Pancreas (tissue), 10 donors: ENCODE results near the gene RAB13. TPM values are rescaled to one million over a fixed set of nuclear protein-coding genes. Genes with fewer than 3 reads are reported as not detected.
A peak's percentile ranks its signal among the peaks of the same experiment; 100 is the strongest.

Experiments used
- ATAC-seq, 4 donors: fragments of 200-7000 bp; cut with Tn5 transposase; one replicate each; pipeline versions ENCODE4 v1.8.0 to v1.9.1; 2020; ENCODE audit warnings: mild to moderate bottlenecking in 4 of 4, moderate library complexity in 4 of 4
- DNase-seq, 6 donors: peaks; one replicate each; pipeline ENCODE4 v3.0.0-alpha.2; 2020
- FAIRE-seq: peaks from 2 replicates; lab custom pipeline; 2012; peaks lifted over from hg19 to GRCh38; lab: Jason Lieb, UNC
- H3K27ac ChIP-seq, 4 donors: fragments of 200-600 bp; sonication (generic); 1 replicate in 3 of 4; 2 replicates in 1 of 4; pipeline versions ENCODE4 v1.5.0 to v1.8.0; 2020
- H3K27me3 ChIP-seq, 4 donors: fragments of 200-600 bp; one replicate each; pipeline ENCODE4 v1.8.0; 2021
- H3K36me3 ChIP-seq, 3 donors: fragments of 200-600 bp; sonication (generic) in 1 of 3; one replicate each; pipeline versions ENCODE4 v1.5.0 to v1.8.0; 2020 to 2021
- H3K4me1 ChIP-seq, 3 donors: fragments of 200-600 bp; one replicate each; pipeline ENCODE4 v1.8.0; 2021
- H3K4me3 ChIP-seq, 4 donors: fragments of 200-600 bp; sonication (generic) in 2 of 4; one replicate each; pipeline versions ENCODE4 v1.5.0 to v1.8.0; 2020 to 2021
- H3K9me3 ChIP-seq, 4 donors: fragments of 200-600 bp; one replicate each; pipeline ENCODE4 v1.8.0; 2021
- CTCF ChIP-seq, 4 donors: fragments of 200-600 bp; sonication (generic) in 3 of 4; IDR thresholded peaks; one replicate each; pipeline versions ENCODE4 v1.5.0 to v1.8.0; 2021; ENCODE audit warnings: antibody characterized with exemption in 4 of 4
- WGBS, 2 donors: extraction: QIAGEN DNeasy Blood & Tissue Kit; methylation state at CpG; one replicate each; pipeline ENCODE4 v1.1.7; 2013; 5-methylcytosine and 5-hydroxymethylcytosine counted together
- intact Hi-C, 3 donors: fragments of 100-400 bp; cut with DNase I; formaldehyde crosslinking; loops; one replicate each; pipeline versions ENCODE4 v1.11.1 to v1.14.2; 2022
- polyA plus RNA-seq, 2 donors: library from polyadenylated mRNA; stranded (reverse); fragments of 200-250 nt; gene quantifications; one replicate each; pipeline ENCODE4 v1.2.3, GENCODE V29; 2013
- total RNA-seq, 6 donors: library from RNA; stranded (reverse); fragmentation: NEBNext Ultra II Directional in 4 of 6; extraction: Animal tissue kit (Norgen Biotek cat#: 25700) in 4 of 6; gene quantifications; one replicate each; pipeline versions ENCODE4 v1.2.1 to v1.2.4, GENCODE V29; 2021 to 2023
- donor health status: healthy with polysubstance abuse.
- donor health status: DM: no; HTN: no; CAD: no; lungs with moderate emphysema.
- donor health status: DM: no; HTN: no; CAD: no.
- donor health status: control.
- donor health status: control.
- donor health status: Bipolar disorder and iron deficiency.
- donor health status: DM: yes; HTN: yes; CAD: no.
- donor health status: DM: no; HTN: no; CAD: no.
- donor health status: DM: no; HTN: no; CAD: no.
- donor health status: DM: yes; HTN: yes; CAD: no.

Gene RAB13
- total and polyA plus RNA-seq, 8 donors = 36.8 to 118 (median 50.4) TPM

- Histone ChIP-seq H3K27ac (no peak overlapping the region), H3K4me1 (no peaks in the 10 kb centered on the region), H3K36me3 (peaks cover 0 to 38% (median 29%) of the 10 kb centered on the region in 3 donors), H3K27me3 (no peaks in the 10 kb centered on the region), H3K9me3 (no peaks in the 10 kb centered on the region), H3K4me3 (no peak overlapping the region)
- TF ChIP-seq CTCF (IDR thresholded peaks at IDR 0.05) = no peak
- no peak for ATAC-seq
- FAIRE-seq = no peak
- no peak for DNase-seq
- intact Hi-C loops = loop anchor here in 1 of 3 donors (10.0 kb wide), 1 partner anchor 124 kb away; no protein-coding TSS in a partner anchor
- WGBS, 2 donors = 61 to 63% methylated on average over 3 of the region's 3 CpGs
These were observed 47.1 kb downstream of the RAB13 start for GRCh38 chr1:153938996-153939395.

- no peak overlapping the region for H3K27ac ChIP-seq
- FAIRE-seq = no peak
- ATAC-seq = no peak
- no peak for TF ChIP-seq CTCF (IDR thresholded peaks at IDR 0.05)
- no peak for DNase-seq
- H3K4me3 ChIP-seq = no peak overlapping the region
- no peaks in the 10 kb centered on the region for H3K9me3 ChIP-seq
- WGBS, 2 donors = 96% methylated on average over 10 of the region's 10 CpGs
- no peaks in the 10 kb centered on the region for H3K27me3 ChIP-seq
- no peaks in the 10 kb centered on the region for H3K4me1 ChIP-seq
- peaks cover 0 to 43% (median 33%) of the 10 kb centered on the region in 3 donors for H3K36me3 ChIP-seq
- intact Hi-C loops = loop anchor here in 1 of 3 donors (10.0 kb wide), 1 partner anchor 123 kb away; no protein-coding TSS in a partner anchor
These were observed 48.8 kb downstream of the RAB13 start for GRCh38 chr1:153937331-153937730.

GRCh38 chr1:153936011-153936802 is 49.9 kb downstream of the RAB13 start:
- TF ChIP-seq CTCF (IDR thresholded peaks at IDR 0.05) = no peak
- Histone ChIP-seq H3K27me3 (no peaks in the 10 kb centered on the region), H3K27ac (no peak overlapping the region), H3K36me3 (peaks cover 0 to 43% (median 33%) of the 10 kb centered on the region in 3 donors), H3K4me1 (no peaks in the 10 kb centered on the region), H3K9me3 (no peaks in the 10 kb centered on the region), H3K4me3 (no peak overlapping the region)
- FAIRE-seq (no peak), DNase-seq (peak in 1 of 6 donors; percentile 20), ATAC-seq (no peak)
- 90 to 96% methylated on average over 12 of the region's 12 CpGs for WGBS, 2 donors
- intact Hi-C loops = loop anchor here in 1 of 3 donors (10.0 kb wide), 1 partner anchor 121 kb away; no protein-coding TSS in a partner anchor

GRCh38 chr1:153934746-153935145 is 51.4 kb downstream of the RAB13 start:
- Histone ChIP-seq H3K9me3 (no peaks in the 10 kb centered on the region), H3K27ac (no peak overlapping the region), H3K27me3 (no peaks in the 10 kb centered on the region), H3K4me1 (no peaks in the 10 kb centered on the region), H3K4me3 (no peak overlapping the region), H3K36me3 (peaks cover 0 to 39% (median 33%) of the 10 kb centered on the region in 3 donors)
- FAIRE-seq = no peak
- intact Hi-C loops = loop anchor here in 1 of 3 donors (10.0 kb wide), 1 partner anchor 120 kb away; no protein-coding TSS in a partner anchor
- no peak for TF ChIP-seq CTCF (IDR thresholded peaks at IDR 0.05)
- DNase-seq = peak in 1 of 6 donors; percentile 34
- ATAC-seq = no peak
- 95 to 97% methylated on average over 9 of the region's 9 CpGs for WGBS, 2 donors
